Mesendoderm (in vitro differentiated cells): ENCODE measurements around the gene TPST2.
A peak's percentile ranks its signal among the peaks of the same experiment; 100 is the strongest.

ENCODE experiments used
- DNase-seq: peaks from one replicate; pipeline ENCODE4 v3.0.0; 2013
- H2AK5ac ChIP-seq: 2 replicates; pipeline ENCODE4 v1.6.1; 2013; ENCODE audit warnings: low read length, inconsistent platforms
- H2BK120ac ChIP-seq: 2 replicates; pipeline ENCODE4 v1.6.1; 2013; ENCODE audit warnings: low read depth, mild to moderate bottlenecking, low read length, moderate library complexity, mixed read lengths
- H2BK15ac ChIP-seq: replicated peaks from 2 replicates; pipeline ENCODE4 v1.6.1; 2013; ENCODE audit warnings: low read depth, mild to moderate bottlenecking, moderate library complexity
- H2BK5ac ChIP-seq: 2 replicates; pipeline ENCODE4 v1.6.1; 2013; ENCODE audit warnings: low read length, inconsistent platforms
- H3K18ac ChIP-seq: 2 replicates; pipeline ENCODE4 v1.6.1; 2013; ENCODE audit warnings: mild to moderate bottlenecking, low read length, mixed read lengths
- H3K23ac ChIP-seq: one replicate; pipeline ENCODE4 v1.6.1; 2013; ENCODE audit warnings: low read length
- H3K27ac ChIP-seq: 2 replicates; pipeline ENCODE4 v1.5.1; 2013; ENCODE audit warnings: low read depth, mild to moderate bottlenecking, inconsistent platforms, low read length, moderate library complexity
- H3K27me3 ChIP-seq: 2 replicates; pipeline ENCODE4 v1.6.1; 2013; ENCODE audit warnings: low read length, control low read depth, mild to moderate bottlenecking, inconsistent platforms; ENCODE audit not compliant: insufficient read depth, poor library complexity
- H3K36me3 ChIP-seq: 2 replicates; pipeline ENCODE4 v1.6.1; 2013; ENCODE audit warnings: low read length, inconsistent platforms; ENCODE audit not compliant: control insufficient read depth, insufficient read depth
- H3K4ac ChIP-seq: one replicate; pipeline ENCODE4 v1.6.1; 2013; ENCODE audit warnings: low read depth, mild to moderate bottlenecking, low read length, moderate library complexity
- H3K4me1 ChIP-seq: 2 replicates; pipeline ENCODE4 v1.6.1; 2013; ENCODE audit warnings: low read depth, low read length, inconsistent platforms; ENCODE audit not compliant: control insufficient read depth
- H3K4me2 ChIP-seq: 2 replicates; pipeline ENCODE4 v1.6.1; 2013; ENCODE audit warnings: low read length
- H3K4me3 ChIP-seq: 2 replicates; pipeline ENCODE4 v1.5.1; 2013; ENCODE audit warnings: mild to moderate bottlenecking, low read length
- H3K56ac ChIP-seq: one replicate; pipeline ENCODE4 v1.6.1; 2013; ENCODE audit warnings: low read length
- H3K79me1 ChIP-seq: 2 replicates; pipeline ENCODE4 v1.6.1; 2013; ENCODE audit warnings: low read length, inconsistent platforms
- H3K79me2 ChIP-seq: 2 replicates; pipeline ENCODE4 v1.6.1; 2013; ENCODE audit warnings: mild to moderate bottlenecking, low read length; ENCODE audit not compliant: control insufficient read depth, insufficient read depth
- H3K9ac ChIP-seq: 2 replicates; pipeline ENCODE4 v1.6.1; 2013; ENCODE audit warnings: low read length, inconsistent platforms
- H4K5ac ChIP-seq: one replicate; pipeline ENCODE4 v1.6.1; 2013; ENCODE audit warnings: low read length
- H4K8ac ChIP-seq: one replicate; pipeline ENCODE4 v1.6.1; 2013; ENCODE audit warnings: low read depth, mild to moderate bottlenecking, control low read depth, low read length, moderate library complexity
- WGBS: extraction: QIAGEN DNeasy Blood & Tissue Kit; methylation state at CpG from one replicate; pipeline ENCODE4 v1.1.7; 2013; ENCODE audit warnings: low lambda C conversion rate, missing lambda C conversion rate; ENCODE audit not compliant: insufficient coverage; ENCODE audit errors: extremely low coverage; 5-methylcytosine and 5-hydroxymethylcytosine counted together

TPST2 gene

GRCh38 chr22:26516503-26516902 lies 73.4 kb downstream of the TPST2 start:
- no peak overlapping the region for H3K23ac ChIP-seq
- H3K36me3 ChIP-seq = no peaks in the 10 kb centered on the region
- H3K4ac ChIP-seq = no peak overlapping the region
- H3K4me1 ChIP-seq = peaks cover under 1% of the 10 kb centered on the region
- H3K18ac ChIP-seq = no peak overlapping the region
- no peaks in the 10 kb centered on the region for H3K27me3 ChIP-seq
- no peak overlapping the region for H4K8ac ChIP-seq
- H3K27ac ChIP-seq = no peak overlapping the region
- H2AK5ac ChIP-seq = no peak overlapping the region
- no peak for DNase-seq
- no peak overlapping the region for H2BK120ac ChIP-seq
- no peak overlapping the region for H3K56ac ChIP-seq
- peaks cover 6% of the 10 kb centered on the region for H3K79me2 ChIP-seq
- H2BK5ac ChIP-seq = no peak overlapping the region
- no peak overlapping the region for H4K5ac ChIP-seq
- H2BK15ac ChIP-seq = no peak overlapping the region
- no peak overlapping the region for H3K4me3 ChIP-seq
- H3K4me2 ChIP-seq = no peak overlapping the region
- peaks cover 3% of the 10 kb centered on the region for H3K79me1 ChIP-seq
- no CpG with 5 or more reads among the region's 1 CpG for WGBS
- H3K9ac ChIP-seq = no peak overlapping the region

GRCh38 chr22:26515931-26516330 lies 74.0 kb downstream of the TPST2 start:
- no peak overlapping the region for H3K23ac ChIP-seq
- H3K27me3 ChIP-seq = no peaks in the 10 kb centered on the region
- no peaks in the 10 kb centered on the region for H3K36me3 ChIP-seq
- H2BK5ac ChIP-seq = no peak overlapping the region
- H2BK15ac ChIP-seq = no peak overlapping the region
- H3K79me1 ChIP-seq = peaks cover 4% of the 10 kb centered on the region
- H4K5ac ChIP-seq = no peak overlapping the region
- no peak overlapping the region for H2BK120ac ChIP-seq
- no CpG with 5 or more reads among the region's 3 CpGs for WGBS
- no peak overlapping the region for H3K4me2 ChIP-seq
- peaks cover 2% of the 10 kb centered on the region for H3K4me1 ChIP-seq
- H3K56ac ChIP-seq = no peak overlapping the region
- H3K18ac ChIP-seq = no peak overlapping the region
- no peak for DNase-seq
- H3K4me3 ChIP-seq = no peak overlapping the region
- H3K27ac ChIP-seq = no peak overlapping the region
- peaks cover 11% of the 10 kb centered on the region for H3K79me2 ChIP-seq
- no peak overlapping the region for H3K4ac ChIP-seq
- H3K9ac ChIP-seq = no peak overlapping the region
- H2AK5ac ChIP-seq = no peak overlapping the region
- H4K8ac ChIP-seq = no peak overlapping the region

GRCh38 chr22:26514419-26515161 lies 75.3 kb downstream of the TPST2 start:
- Histone ChIP-seq H4K8ac (no peak overlapping the region), H3K9ac (no peak overlapping the region), H3K79me1 (peaks cover 4% of the 10 kb centered on the region), H2BK5ac (no peak overlapping the region), H3K36me3 (no peaks in the 10 kb centered on the region), H3K27ac (no peak overlapping the region), H2BK15ac (no peak overlapping the region), H3K4me2 (no peak overlapping the region), H2BK120ac (no peak overlapping the region), H3K18ac (no peak overlapping the region), H3K56ac (no peak overlapping the region), H3K4ac (no peak overlapping the region), H3K4me1 (peaks cover 2% of the 10 kb centered on the region), H2AK5ac (no peak overlapping the region), H4K5ac (no peak overlapping the region), H3K23ac (no peak overlapping the region), H3K27me3 (no peaks in the 10 kb centered on the region), H3K79me2 (peaks cover 11% of the 10 kb centered on the region), H3K4me3 (no peak overlapping the region)
- WGBS = no CpG with 5 or more reads among the region's 12 CpGs
- no peak for DNase-seq

GRCh38 chr22:26513838-26514237 lies 76.1 kb downstream of the TPST2 start:
- Histone ChIP-seq H2AK5ac (no peak overlapping the region), H2BK15ac (no peak overlapping the region), H3K27ac (no peak overlapping the region), H3K4me2 (no peak overlapping the region), H3K18ac (no peak overlapping the region), H3K79me1 (peaks cover 4% of the 10 kb centered on the region), H2BK120ac (no peak overlapping the region), H3K56ac (no peak overlapping the region), H3K23ac (no peak overlapping the region), H3K9ac (no peak overlapping the region), H4K5ac (no peak overlapping the region), H3K27me3 (no peaks in the 10 kb centered on the region), H2BK5ac (no peak overlapping the region), H3K4ac (no peak overlapping the region), H4K8ac (no peak overlapping the region), H3K36me3 (peaks cover under 1% of the 10 kb centered on the region), H3K4me1 (peaks cover 2% of the 10 kb centered on the region), H3K4me3 (no peak overlapping the region), H3K79me2 (peaks cover 11% of the 10 kb centered on the region)
- no peak for DNase-seq
- WGBS = no CpG with 5 or more reads among the region's 1 CpG

- H3K56ac ChIP-seq = peak within 1 kb of the TSS; percentile 93
- H4K8ac ChIP-seq = no peak within 1 kb of the TSS
- no peak within 1 kb of the TSS for H2AK5ac ChIP-seq
- H3K4me2 ChIP-seq = peak within 1 kb of the TSS; percentile 75
- peaks cover 2% of the 10 kb centered on the region for H3K36me3 ChIP-seq
- H2BK120ac ChIP-seq = no peak within 1 kb of the TSS
- no CpG with 5 or more reads among the region's 40 CpGs for whole genome bisulfite sequencing
- H3K79me1 ChIP-seq = peaks cover 4% of the 10 kb centered on the region
- H3K9ac ChIP-seq = peak within 1 kb of the TSS; percentile 87
- H2BK15ac ChIP-seq = no peak within 1 kb of the TSS
- no peaks in the 10 kb centered on the region for H3K27me3 ChIP-seq
- H3K79me2 ChIP-seq = peaks cover 11% of the 10 kb centered on the region
- H3K4ac ChIP-seq = peak within 1 kb of the TSS; percentile 48
- H3K23ac ChIP-seq = no peak within 1 kb of the TSS
- no peak within 1 kb of the TSS for H3K18ac ChIP-seq
- H3K4me3 ChIP-seq = peak within 1 kb of the TSS; percentile 76
- no peak within 1 kb of the TSS for H2BK5ac ChIP-seq
- H3K4me1 ChIP-seq = peaks cover 2% of the 10 kb centered on the region
- peak within 1 kb of the TSS; percentile 5 for H4K5ac ChIP-seq
- H3K27ac ChIP-seq = no peak within 1 kb of the TSS
- DNase-seq = peak; percentile 98
These were observed 77.7 kb downstream of the TPST2 start, which contains the start of gene TFIP11 for GRCh38 chr22:26512149-26512793. TFIP11 (minus strand) TSS chr22:26512473; CDS start chr22:26510272, 2,201 bp downstream.
